Thymus (tissue), 11 donors: Measurements from ENCODE around the gene HELZ. TPM values are rescaled to one million over a fixed set of nuclear protein-coding genes. Genes with fewer than 3 reads are reported as not detected.
"Not testable (repeated sequence)": the region's sequence is repeated elsewhere in the genome, so short reads cannot be mapped to it uniquely, and the experiment has no call there.

ENCODE experiments used
- DNase-seq, 9 donors: peaks; one replicate each; pipeline ENCODE4 v3.0.0-alpha.2; 2013; ENCODE audit warnings: low spot score in 9 of 9, low read depth in 6 of 9, missing footprints in 1 of 9
- H3K27ac ChIP-seq, 2 donors: one replicate each; pipeline ENCODE4 v1.5.1; 2013; ENCODE audit warnings: control low read depth in 1 of 2, low read depth in 1 of 2, low read length in 1 of 2, mild to moderate bottlenecking in 1 of 2, moderate library complexity in 1 of 2
- H3K27me3 ChIP-seq, 2 donors: one replicate each; pipeline ENCODE4 v1.5.1; 2013; ENCODE audit warnings: low read length in 1 of 2; ENCODE audit not compliant: control insufficient read depth in 2 of 2, insufficient read depth in 1 of 2
- H3K36me3 ChIP-seq, 2 donors: one replicate each; pipeline ENCODE4 v1.5.1; 2013; ENCODE audit warnings: low read length in 1 of 2, mild to moderate bottlenecking in 1 of 2, moderate library complexity in 1 of 2; ENCODE audit not compliant: control insufficient read depth in 2 of 2, insufficient read depth in 2 of 2
- H3K4me1 ChIP-seq, 2 donors: one replicate each; pipeline ENCODE4 v1.5.1; 2013; ENCODE audit warnings: low read length in 2 of 2; ENCODE audit not compliant: control insufficient read depth in 2 of 2, insufficient read depth in 2 of 2
- H3K4me3 ChIP-seq, 2 donors: one replicate each; pipeline ENCODE4 v1.5.1; 2013; ENCODE audit warnings: low read length in 2 of 2, control low read depth in 1 of 2, mild to moderate bottlenecking in 1 of 2
- H3K9me3 ChIP-seq, 2 donors: one replicate each; pipeline ENCODE4 v1.5.1; 2013; ENCODE audit warnings: low read length in 1 of 2, mild to moderate bottlenecking in 1 of 2; ENCODE audit not compliant: control insufficient read depth in 2 of 2, insufficient read depth in 1 of 2
- WGBS: extraction: QIAGEN DNeasy Blood & Tissue Kit; methylation state at CpG from one replicate; pipeline ENCODE4 v1.1.7; 2013; 5-methylcytosine and 5-hydroxymethylcytosine counted together
- polyA plus RNA-seq: library from polyadenylated mRNA; stranded (reverse); fragments of 200-250 nt; gene quantifications from one replicate; pipeline ENCODE4 v1.2.3, GENCODE V29; 2013
- total RNA-seq: library from RNA; stranded (reverse); fragments of 120-200 nt; gene quantifications from one replicate; pipeline ENCODE4 v1.2.4, GENCODE V29; 2013
- donor health status: healthy.

The HELZ gene
- total and polyA plus RNA-seq, 2 donors: 8.2 to 27.5 TPM

DNA sequence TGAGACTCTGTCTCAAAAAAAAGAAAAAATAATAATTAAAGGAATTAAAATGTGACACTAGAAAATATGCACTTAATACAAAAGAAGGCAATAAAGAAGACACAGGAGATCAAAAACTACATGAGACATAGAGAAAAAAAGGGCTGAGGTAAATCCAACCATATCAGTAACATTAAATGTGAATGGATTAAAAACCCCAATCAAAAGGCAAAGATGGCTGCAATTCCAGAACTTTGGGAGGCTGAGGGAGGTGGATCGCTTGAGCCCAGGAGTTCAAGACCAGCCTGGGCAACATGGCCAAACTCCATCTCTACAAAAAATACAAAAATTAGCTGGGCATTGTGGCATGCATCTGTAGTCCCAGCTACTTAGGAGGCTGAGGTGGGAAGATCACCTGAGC is 103.0 kb downstream of the HELZ start:
- not testable (repeated sequence) for H3K27me3 ChIP-seq, H3K27ac ChIP-seq, H3K4me1 ChIP-seq, H3K9me3 ChIP-seq, H3K4me3 ChIP-seq, DNase-seq
- 100% methylated on average over 1 of the region's 1 CpG for WGBS
- H3K36me3 ChIP-seq: peaks cover 29 to 52% of the 10 kb centered on the region in 2 donors

DNA sequence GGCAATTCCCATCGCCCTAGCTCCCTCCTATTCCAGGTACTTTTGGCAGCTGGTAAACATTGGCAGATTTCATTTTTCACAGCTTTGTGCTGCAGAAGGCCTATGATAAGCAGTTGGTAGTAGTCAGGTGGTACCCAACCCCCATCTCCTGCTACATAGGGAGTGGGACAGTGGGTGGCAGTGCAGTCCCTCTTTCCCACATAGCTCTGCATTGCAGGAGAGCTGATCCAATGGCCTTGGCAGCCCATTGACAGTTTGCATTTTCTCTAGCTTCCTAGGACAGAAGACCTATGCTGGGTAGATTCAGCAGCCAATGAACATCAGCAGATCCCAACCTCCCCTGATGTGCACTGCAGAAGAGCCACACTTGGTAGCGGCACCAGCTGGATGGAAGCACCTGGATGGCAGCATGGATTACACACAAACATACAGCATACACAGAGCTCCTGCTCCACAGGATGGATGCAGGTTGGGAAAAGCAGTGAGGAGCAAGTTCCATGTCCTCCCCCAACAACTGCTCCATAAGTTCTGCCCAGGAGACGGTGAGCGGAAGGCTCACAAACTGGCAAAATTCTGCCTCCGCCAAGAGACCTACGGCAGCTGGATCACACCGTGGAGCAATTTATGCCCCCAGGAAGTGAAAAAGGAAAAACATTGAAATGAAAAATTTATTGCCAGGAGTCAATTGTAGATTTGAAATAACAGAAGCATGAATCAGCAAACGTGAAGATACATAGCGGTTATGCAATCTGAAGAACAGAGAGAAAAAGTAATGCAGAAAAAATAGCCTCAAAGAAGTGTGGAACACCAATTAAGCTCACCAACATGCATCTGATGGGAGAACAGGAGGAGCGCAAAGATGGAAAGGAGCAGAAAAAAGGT is 105.0 kb downstream of the HELZ start:
- Histone ChIP-seq H3K27ac (no peak overlapping the region), H3K36me3 (peaks cover 36 to 57% of the 10 kb centered on the region in 2 donors), H3K4me3 (no peak overlapping the region), H3K27me3 (no peaks in the 10 kb centered on the region), H3K4me1 (no peaks in the 10 kb centered on the region), H3K9me3 (peaks cover 0 to 3% of the 10 kb centered on the region in 2 donors)
- DNase-seq: peak in 1 of 9 donors; percentile 1
- 88% methylated on average over 10 of the region's 10 CpGs for WGBS

DNA sequence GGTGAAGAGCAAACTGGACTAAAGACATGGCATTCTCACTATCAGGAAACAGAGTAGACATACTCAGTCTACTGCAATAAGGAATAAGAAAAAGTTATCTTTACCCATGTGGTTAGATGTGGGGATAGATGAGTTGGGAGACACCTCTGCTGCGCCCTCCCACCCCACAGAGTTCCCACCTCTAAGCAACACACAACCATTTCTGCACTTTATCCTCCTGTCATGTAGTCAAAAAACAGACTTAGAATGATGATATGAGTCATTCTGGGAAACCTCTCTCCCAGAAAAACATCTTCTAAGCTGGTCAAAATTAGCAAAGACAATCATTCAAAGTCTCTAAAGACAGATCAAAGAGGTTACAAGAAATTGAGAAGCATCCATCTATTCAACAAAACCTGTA is 105.7 kb downstream of the HELZ start:
- H3K9me3 ChIP-seq: peaks cover 0 to 3% of the 10 kb centered on the region in 2 donors
- H3K4me3 ChIP-seq: no peak overlapping the region
- 98% methylated on average over 1 of the region's 1 CpG for WGBS
- H3K27ac ChIP-seq: no peak overlapping the region
- peaks cover 32 to 50% of the 10 kb centered on the region in 2 donors for H3K36me3 ChIP-seq
- H3K4me1 ChIP-seq: no peaks in the 10 kb centered on the region
- no peak for DNase-seq
- H3K27me3 ChIP-seq: no peaks in the 10 kb centered on the region

DNA sequence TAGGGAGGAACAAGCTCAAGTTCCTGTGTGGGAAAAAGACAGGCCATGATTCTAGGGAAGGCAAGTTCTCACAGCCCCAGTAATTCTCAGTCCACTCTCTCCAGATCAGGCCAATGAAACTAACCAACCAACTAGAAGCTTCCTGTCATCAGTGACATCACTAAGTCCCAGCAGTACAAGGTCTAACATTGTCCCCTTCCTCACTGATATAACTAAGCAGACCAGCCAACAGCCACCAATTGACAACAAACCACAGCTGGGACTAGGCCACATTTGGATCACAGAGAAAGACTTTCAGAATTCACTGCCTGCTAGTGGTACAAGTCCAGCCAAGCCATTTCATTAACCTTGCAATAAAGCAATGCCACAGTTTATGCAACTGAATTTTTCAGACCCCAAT is 106.6 kb downstream of the HELZ start:
- no peak overlapping the region for H3K27ac ChIP-seq
- H3K9me3 ChIP-seq: peaks cover 0 to 3% of the 10 kb centered on the region in 2 donors
- H3K36me3 ChIP-seq: peaks cover 30 to 50% of the 10 kb centered on the region in 2 donors

DNA sequence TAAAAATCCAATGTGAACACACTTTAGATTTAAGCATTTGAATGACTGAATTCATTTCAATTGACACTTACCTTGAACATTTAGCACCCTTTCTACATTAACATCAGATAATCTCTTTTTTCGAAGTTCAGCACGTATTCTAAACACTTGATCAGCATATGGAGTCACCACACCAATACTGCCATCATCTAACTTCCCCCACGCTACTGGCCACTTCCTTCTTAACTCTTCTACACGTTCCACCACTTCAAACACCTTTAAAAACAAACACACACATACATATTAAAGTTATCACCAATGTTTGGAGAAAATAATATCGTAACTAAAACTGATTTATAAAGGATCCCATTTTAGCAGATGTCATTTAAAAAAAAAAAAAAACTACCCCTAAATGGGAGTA is 107.1 kb downstream of the HELZ start:
- H3K4me1 ChIP-seq: no peaks in the 10 kb centered on the region
- H3K27ac ChIP-seq: no peak overlapping the region
- DNase-seq: peak in 1 of 9 donors; percentile 12
- WGBS: 72% methylated on average over 5 of the region's 5 CpGs
- no peaks in the 10 kb centered on the region for H3K27me3 ChIP-seq
- H3K4me3 ChIP-seq: no peak overlapping the region
- peaks cover 0 to 3% of the 10 kb centered on the region in 2 donors for H3K9me3 ChIP-seq
- peaks cover 30 to 49% of the 10 kb centered on the region in 2 donors for H3K36me3 ChIP-seq

More for the DNA sequence above, 106.6 kb downstream of the HELZ start:
- H3K4me3 ChIP-seq: no peak overlapping the region
- DNase-seq: no peak
- no peaks in the 10 kb centered on the region for H3K4me1 ChIP-seq
- H3K27me3 ChIP-seq: no peaks in the 10 kb centered on the region

DNA sequence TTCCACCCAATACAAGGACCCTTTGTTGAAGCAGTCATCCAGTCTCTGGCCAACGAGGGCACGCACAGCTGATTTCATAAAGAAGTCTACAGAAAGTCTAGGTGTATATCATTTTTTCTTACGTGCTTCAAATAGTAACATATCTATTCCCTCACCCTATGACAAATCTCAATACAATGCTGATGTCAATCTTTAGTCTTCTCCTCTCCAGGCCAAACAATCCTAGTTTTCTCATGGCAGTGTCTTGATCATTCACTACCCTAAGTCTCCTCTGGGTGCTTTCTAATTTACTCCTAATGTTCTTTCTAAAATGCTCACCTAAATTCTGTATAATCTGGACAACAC is 108.0 kb downstream of the HELZ start:
- H3K27ac ChIP-seq: no peak overlapping the region
- H3K4me3 ChIP-seq: no peak overlapping the region
- H3K4me1 ChIP-seq: no peaks in the 10 kb centered on the region
- peaks cover 0 to under 1% of the 10 kb centered on the region in 2 donors for H3K9me3 ChIP-seq
- no peak for DNase-seq
- peaks cover 27 to 50% of the 10 kb centered on the region in 2 donors for H3K36me3 ChIP-seq
- no peaks in the 10 kb centered on the region for H3K27me3 ChIP-seq
- 98% methylated on average over 3 of the region's 3 CpGs for WGBS

DNA sequence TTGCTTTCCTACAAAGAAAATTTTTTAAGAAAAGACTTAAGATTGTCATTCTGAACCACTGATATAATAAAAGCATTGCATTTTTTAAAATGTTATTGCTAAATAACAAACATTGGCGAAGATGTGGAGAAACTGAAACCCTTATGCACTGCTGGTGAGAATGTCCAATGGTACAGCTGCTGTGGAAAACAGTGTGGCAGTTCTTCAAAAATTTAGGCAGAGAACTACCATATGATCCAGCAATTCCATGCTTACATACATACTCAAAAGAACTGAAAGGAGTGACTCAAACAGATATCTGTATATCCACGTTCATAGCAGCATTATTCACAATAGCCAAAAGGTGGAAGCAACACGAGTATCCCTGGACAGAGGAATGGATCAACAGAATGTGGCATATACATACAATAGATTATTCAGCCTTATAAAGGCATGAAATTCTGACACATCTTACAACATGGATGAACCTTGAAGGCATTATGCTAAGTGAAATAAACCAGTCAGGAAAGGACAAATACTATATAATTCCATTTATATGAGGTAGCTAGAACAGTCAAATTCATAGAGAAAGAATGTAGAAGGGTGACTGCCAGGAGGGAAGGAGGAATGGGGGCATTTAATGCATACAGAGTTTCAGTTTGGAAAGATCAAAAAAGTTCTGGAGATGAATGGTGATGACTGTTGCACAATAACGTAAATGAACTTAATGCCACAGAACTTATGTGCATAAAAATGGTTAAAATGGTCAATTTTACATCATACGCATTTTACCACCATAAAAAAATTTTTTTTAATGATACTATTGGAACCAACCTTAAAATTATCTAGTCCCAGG is 108.6 kb downstream of the HELZ start:
- H3K4me1 ChIP-seq: no peaks in the 10 kb centered on the region
- H3K4me3 ChIP-seq: no peak overlapping the region
- no peak overlapping the region for H3K27ac ChIP-seq
- H3K36me3 ChIP-seq: peaks cover 27 to 48% of the 10 kb centered on the region in 2 donors
- DNase-seq: no peak
- no peaks in the 10 kb centered on the region for H3K9me3 ChIP-seq
- no peaks in the 10 kb centered on the region for H3K27me3 ChIP-seq
- 98% methylated on average over 5 of the region's 5 CpGs for WGBS

DNA sequence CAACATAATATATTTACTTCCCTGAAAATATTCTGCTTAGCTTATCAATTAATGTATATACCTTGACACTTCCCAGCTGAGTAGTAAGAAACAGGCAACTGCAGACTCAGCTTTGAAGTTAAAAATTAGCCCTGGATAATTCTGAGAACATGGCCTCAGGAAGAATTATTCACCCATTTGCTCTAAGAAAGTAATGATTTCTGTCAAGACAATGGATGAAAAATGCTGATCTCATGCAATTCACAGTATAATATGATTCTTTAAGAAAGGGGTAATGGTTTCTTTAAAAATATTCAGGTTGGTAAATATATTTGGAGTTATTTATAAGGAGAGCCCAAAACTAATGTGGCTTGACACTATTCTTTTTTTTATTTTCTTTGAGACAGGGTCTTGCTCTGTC is 111.8 kb downstream of the HELZ start:
- Histone ChIP-seq H3K9me3 (no peaks in the 10 kb centered on the region), H3K4me1 (no peaks in the 10 kb centered on the region), H3K27me3 (no peaks in the 10 kb centered on the region), H3K36me3 (peaks cover 16 to 39% of the 10 kb centered on the region in 2 donors), H3K4me3 (no peak overlapping the region), H3K27ac (no peak overlapping the region)
- DNase-seq: no peak

DNA sequence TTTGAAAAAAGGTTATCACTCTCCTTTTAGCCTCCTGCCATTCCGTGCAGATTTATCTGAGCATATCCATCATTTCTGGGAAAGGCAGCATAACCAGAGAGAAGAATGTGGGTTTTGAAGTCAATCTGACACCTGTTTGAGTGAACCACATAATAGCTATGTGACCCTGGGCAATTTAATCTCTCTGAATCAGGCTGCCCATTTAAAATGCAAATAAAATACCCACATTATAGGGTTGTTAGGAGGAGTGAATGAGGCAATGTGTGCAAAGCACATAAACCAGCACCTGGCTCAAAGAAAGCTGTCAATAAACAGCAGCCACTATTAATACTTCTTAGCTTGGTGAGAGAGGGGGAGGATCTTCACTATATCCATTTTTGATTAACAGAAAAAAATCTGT is 112.6 kb downstream of the HELZ start:
- WGBS: 89% methylated on average over 1 of the region's 1 CpG
- Histone ChIP-seq H3K4me3 (no peak overlapping the region), H3K36me3 (peaks cover 12 to 41% of the 10 kb centered on the region in 2 donors), H3K27me3 (no peaks in the 10 kb centered on the region), H3K27ac (no peak overlapping the region), H3K4me1 (no peaks in the 10 kb centered on the region), H3K9me3 (no peaks in the 10 kb centered on the region)
- DNase-seq: no peak
